Spleen (tissue), 7 donors: Measurements from ENCODE around the gene PHLDB2.
A peak's percentile ranks its signal among the peaks of the same experiment; 100 is the strongest.

Experiments used
- CTCF ChIP-seq, 11 experiments: fragments of 200-600 bp in 7 of 11; fragments of 450-650 bp in 4 of 11; sonication (generic) in 4 of 11; IDR thresholded peaks in 8 of 11; conservative IDR thresholded peaks in 3 of 11; 1 replicate in 7 of 11; 2 replicates in 4 of 11; pipeline versions ENCODE4 v1.4.0 to v1.8.0; 2016 to 2021; ENCODE audit warnings: antibody characterized with exemption in 11 of 11, inconsistent platforms in 4 of 11, mild to moderate bottlenecking in 1 of 11
- POLR2A ChIP-seq, 3 donors: fragments of 450-650 bp; IDR thresholded peaks; one replicate each; pipeline ENCODE4 v1.5.1; 2017; ENCODE audit warnings: antibody characterized with exemption in 3 of 3, mild to moderate bottlenecking in 1 of 3
- POLR2AphosphoS5 ChIP-seq, 3 donors: sonication (generic); formaldehyde crosslinking; IDR thresholded peaks; one replicate each; pipeline ENCODE4 v1.5.1; 2017; ENCODE audit warnings: antibody characterized with exemption in 3 of 3
- donor health status: DM: no; HTN: no; CAD: no; lungs with moderate emphysema.
- donor health status: DM: no; HTN: no; CAD: no.
- donor health status: DM: no; HTN: no; CAD: no.

- no peak for TF ChIP-seq CTCF (IDR thresholded peaks at IDR 0.05 in 8 of 11, conservative IDR thresholded peaks at IDR 0.05 in 3 of 11)
- TF ChIP-seq POLR2A (IDR thresholded peaks at IDR 0.05): no peak
- TF ChIP-seq POLR2AphosphoS5 (IDR thresholded peaks at IDR 0.05): peak in 1 of 3 donors; percentile 27
Measured at GRCh38 chr3:111861391-111861790, 2.3 kb downstream of the PHLDB2 start.
